ENCODE measurements around the gene FCHSD1.

The FCHSD1 gene

GRCh38 chr5:141672841-141673813 is 21.9 kb upstream of the FCHSD1 start:
- DNase-seq, result peak; percentile 45

GRCh38 chr5:141672071-141672840 is 21.0 kb upstream of the FCHSD1 start:
- no peak for DNase-seq

GRCh38 chr5:141669520-141669919 is 18.3 kb upstream of the FCHSD1 start:
- DNase-seq, result no peak

GRCh38 chr5:141668601-141669265 is 17.5 kb upstream of the FCHSD1 start:
- DNase-seq, result no peak

GRCh38 chr5:141665995-141666940 is 15.1 kb upstream of the FCHSD1 start:
- no peak for DNase-seq

- DNase-seq, result peak; percentile 35
These were observed 13.7 kb upstream of the FCHSD1 start for GRCh38 chr5:141664733-141665461.

- no peak for DNase-seq
These were observed 12.3 kb upstream of the FCHSD1 start for GRCh38 chr5:141663506-141663905.

- no peak for DNase-seq
These were observed 10.8 kb upstream of the FCHSD1 start for GRCh38 chr5:141662028-141662427.

GRCh38 chr5:141657937-141658545 is 6.8 kb upstream of the FCHSD1 start:
- DNase-seq, result no peak

- no peak for DNase-seq
These were observed 6.2 kb upstream of the FCHSD1 start for GRCh38 chr5:141657404-141657803.

- DNase-seq, result no peak
These were observed 5.2 kb upstream of the FCHSD1 start for GRCh38 chr5:141656396-141656795.

- no peak for DNase-seq
These were observed 3.8 kb upstream of the FCHSD1 start for GRCh38 chr5:141655020-141655419.

- no peak for DNase-seq
These were observed 3.1 kb upstream of the FCHSD1 start for GRCh38 chr5:141654298-141654697.

- no peak for DNase-seq
These were observed 499 bp upstream of the FCHSD1 start for GRCh38 chr5:141651728-141652105.

- DNase-seq, result no peak
These were observed 1.2 kb downstream of the FCHSD1 start for GRCh38 chr5:141649972-141650371.

GRCh38 chr5:141649056-141649688 is 2.0 kb downstream of the FCHSD1 start:
- no peak for DNase-seq

- no peak for DNase-seq
These were observed 3.4 kb downstream of the FCHSD1 start for GRCh38 chr5:141647851-141648250.

GRCh38 chr5:141647242-141647641 is 4.0 kb downstream of the FCHSD1 start:
- no peak for DNase-seq

- DNase-seq, result no peak
These were observed 5.2 kb downstream of the FCHSD1 start for GRCh38 chr5:141646026-141646425.

- DNase-seq, result no peak
These were observed 9.5 kb downstream of the FCHSD1 start for GRCh38 chr5:141641634-141642267.

Data from NCI-H1436 (cell line).